CD4-positive, alpha-beta T cell treated with Interleukin-6 at 100 ng/mL for 8 hours (primary cell): ENCODE results near the gene GRK1.
A peak's percentile ranks its signal among the peaks of the same experiment; 100 is the strongest.

ENCODE experiments used
- DNase-seq: peaks from one replicate; pipeline ENCODE4 v3.0.0-alpha.2; 2020; ENCODE audit warnings: mixed read lengths, low spot score

The GRK1 gene

GRCh38 chr13:113758651-113759524 is 91.9 kb downstream of the GRK1 start, which contains the start of gene TMEM255B:
Gene TMEM255B (plus strand): TSS chr13:113759226. CDS start chr13:113759270, 44 bp downstream.
- peak; percentile 61 for DNase-seq

- DNase-seq: no peak
These were observed 92.6 kb downstream of the GRK1 start for GRCh38 chr13:113759525-113760137.

- DNase-seq: no peak
These were observed 94.1 kb downstream of the GRK1 start for GRCh38 chr13:113761136-113761535.

GRCh38 chr13:113762075-113762474 is 95.1 kb downstream of the GRK1 start:
- DNase-seq: no peak

- DNase-seq: no peak
These were observed 95.5 kb downstream of the GRK1 start for GRCh38 chr13:113762538-113762937.

GRCh38 chr13:113763254-113763653 is 96.2 kb downstream of the GRK1 start:
- DNase-seq: no peak

GRCh38 chr13:113763961-113764792 is 97.2 kb downstream of the GRK1 start:
- DNase-seq: no peak

- DNase-seq: no peak
These were observed 98.0 kb downstream of the GRK1 start for GRCh38 chr13:113764793-113765563.

GRCh38 chr13:113765564-113765910 is 98.5 kb downstream of the GRK1 start:
- no peak for DNase-seq

GRCh38 chr13:113766035-113766800 is 99.2 kb downstream of the GRK1 start:
- no peak for DNase-seq

GRCh38 chr13:113767366-113767765 is 100.3 kb downstream of the GRK1 start:
- no peak for DNase-seq

GRCh38 chr13:113768018-113768905 is 101.2 kb downstream of the GRK1 start:
- DNase-seq: no peak

- no peak for DNase-seq
These were observed 102.1 kb downstream of the GRK1 start for GRCh38 chr13:113769106-113769505.

- no peak for DNase-seq
These were observed 102.9 kb downstream of the GRK1 start for GRCh38 chr13:113769881-113770280.

- DNase-seq: no peak
These were observed 103.4 kb downstream of the GRK1 start for GRCh38 chr13:113770441-113770840.

- no peak for DNase-seq
These were observed 103.9 kb downstream of the GRK1 start for GRCh38 chr13:113770937-113771336.

GRCh38 chr13:113771709-113772331 is 104.8 kb downstream of the GRK1 start:
- no peak for DNase-seq

GRCh38 chr13:113774177-113775107 is 107.4 kb downstream of the GRK1 start:
- no peak for DNase-seq
